ENCODE results near the gene COG1. TPM values are rescaled to one million over a fixed set of nuclear protein-coding genes. Genes with fewer than 3 reads are reported as not detected.

Gene COG1
- total RNA-seq, 1 donor from 2014 or later = 26.7 TPM

DNA sequence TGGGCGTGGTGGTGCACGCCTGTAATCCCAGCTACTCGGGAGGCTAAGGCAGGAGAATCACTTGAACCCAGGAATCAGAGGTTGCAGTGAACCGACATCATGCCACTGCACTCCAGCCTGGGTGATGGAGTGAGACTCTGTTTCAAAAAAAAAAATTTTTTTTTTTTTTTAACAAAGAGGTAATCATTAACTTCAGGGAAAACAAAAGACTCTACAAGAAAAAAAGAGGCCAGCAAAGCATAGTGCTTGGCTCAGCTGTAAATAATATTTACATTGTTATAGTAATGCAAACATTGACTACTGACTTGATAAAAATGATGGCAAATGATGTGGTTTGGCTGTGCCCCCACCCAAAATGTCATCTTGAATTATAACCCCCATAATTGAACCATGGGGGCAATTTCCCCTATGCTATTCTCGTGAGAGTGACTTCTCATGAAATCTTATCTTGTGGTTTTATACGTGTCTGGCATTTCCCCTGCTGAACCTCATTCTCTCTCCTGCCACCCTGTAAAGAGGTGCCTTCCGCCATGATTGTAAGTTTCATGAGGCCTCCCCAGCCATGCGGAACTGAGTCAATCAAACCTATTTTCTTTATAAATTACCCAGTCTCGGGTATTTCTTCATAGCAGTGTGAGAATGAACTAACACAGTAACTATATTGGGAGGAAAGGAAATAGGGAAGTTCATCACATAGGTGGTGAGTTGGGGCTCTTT lies 40.8 kb upstream of the COG1 start:
- Histone ChIP-seq H3K27me3 (ENCODE audit: control insufficient read depth, insufficient read depth, low read length) (no peaks in the 10 kb centered on the region), H3K4me3 (ENCODE audit: low read depth, low read length) (no peak overlapping the region), H3K36me3 (ENCODE audit: control insufficient read depth, insufficient read depth, low read length) (no peaks in the 10 kb centered on the region)
- peak; percentile 21 for DNase-seq (ENCODE audit: low read depth)
- TF ChIP-seq CTCF (IDR thresholded peaks at IDR 0.05; ENCODE audit: insufficient read depth, low read length, poor library complexity, severe bottlenecking) = no peak

DNA sequence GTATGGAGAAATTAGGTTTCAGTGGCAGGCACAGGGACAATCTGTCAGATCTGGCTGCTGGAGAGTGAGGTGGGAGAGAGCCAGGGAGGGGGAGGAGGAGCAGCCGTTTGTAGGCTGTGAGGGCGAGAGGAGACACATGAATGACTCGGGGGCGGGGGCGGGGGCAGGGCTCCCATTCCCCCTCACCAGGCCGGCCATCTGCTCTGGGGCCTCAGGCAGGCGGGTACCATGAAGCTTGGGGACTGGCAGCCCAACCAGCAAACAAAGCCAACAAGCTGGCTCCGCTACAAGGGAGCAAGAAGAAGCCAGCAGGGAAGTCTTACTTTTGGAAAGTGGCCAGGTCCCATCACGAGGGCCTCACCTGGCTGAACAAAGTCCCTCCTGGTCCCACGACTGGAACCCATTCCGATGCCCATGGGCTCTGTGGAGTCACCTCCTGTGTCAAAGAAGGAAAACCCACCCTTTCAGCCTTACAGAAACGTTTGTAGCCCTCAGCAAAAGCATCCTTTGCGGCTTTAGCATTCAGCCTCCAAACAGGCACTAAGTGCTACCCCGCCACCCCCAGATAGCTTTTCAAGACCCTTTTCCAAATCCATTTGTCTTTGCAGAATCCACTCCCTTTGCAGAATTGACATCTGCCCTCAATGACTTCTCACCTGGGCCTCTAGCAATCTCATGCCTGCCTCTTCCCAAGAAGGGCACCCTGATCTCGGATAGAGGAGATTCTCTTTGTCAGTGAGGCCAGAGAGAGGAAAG lies 37.3 kb upstream of the COG1 start:
- H3K27me3 ChIP-seq (ENCODE audit: control insufficient read depth, insufficient read depth, low read length) = no peaks in the 10 kb centered on the region
- H3K36me3 ChIP-seq (ENCODE audit: control insufficient read depth, insufficient read depth, low read length) = no peaks in the 10 kb centered on the region
- no peak for DNase-seq (ENCODE audit: low read depth)
- TF ChIP-seq CTCF (IDR thresholded peaks at IDR 0.05; ENCODE audit: insufficient read depth, low read length, poor library complexity, severe bottlenecking) = no peak
- no peak overlapping the region for H3K4me3 ChIP-seq (ENCODE audit: low read depth, low read length)

GRCh38 chr17:73156166-73156840 lies 36.6 kb upstream of the COG1 start:
- no peaks in the 10 kb centered on the region for H3K36me3 ChIP-seq (ENCODE audit: control insufficient read depth, insufficient read depth, low read length)
- peak; percentile 86 for TF ChIP-seq CTCF (IDR thresholded peaks at IDR 0.05; ENCODE audit: insufficient read depth, low read length, poor library complexity, severe bottlenecking)
- H3K27me3 ChIP-seq (ENCODE audit: control insufficient read depth, insufficient read depth, low read length) = no peaks in the 10 kb centered on the region
- no peak overlapping the region for H3K4me3 ChIP-seq (ENCODE audit: low read depth, low read length)
- no peak for DNase-seq (ENCODE audit: low read depth)

- Histone ChIP-seq H3K4me3 (ENCODE audit: low read depth, low read length) (no peak overlapping the region), H3K27me3 (ENCODE audit: control insufficient read depth, insufficient read depth, low read length) (peaks cover 2% of the 10 kb centered on the region), H3K36me3 (ENCODE audit: control insufficient read depth, insufficient read depth, low read length) (no peaks in the 10 kb centered on the region)
- no peak for DNase-seq (ENCODE audit: low read depth)
- TF ChIP-seq CTCF (IDR thresholded peaks at IDR 0.05; ENCODE audit: insufficient read depth, low read length, poor library complexity, severe bottlenecking) = no peak
These were observed 35.9 kb upstream of the COG1 start for GRCh38 chr17:73156887-73157520.

DNA sequence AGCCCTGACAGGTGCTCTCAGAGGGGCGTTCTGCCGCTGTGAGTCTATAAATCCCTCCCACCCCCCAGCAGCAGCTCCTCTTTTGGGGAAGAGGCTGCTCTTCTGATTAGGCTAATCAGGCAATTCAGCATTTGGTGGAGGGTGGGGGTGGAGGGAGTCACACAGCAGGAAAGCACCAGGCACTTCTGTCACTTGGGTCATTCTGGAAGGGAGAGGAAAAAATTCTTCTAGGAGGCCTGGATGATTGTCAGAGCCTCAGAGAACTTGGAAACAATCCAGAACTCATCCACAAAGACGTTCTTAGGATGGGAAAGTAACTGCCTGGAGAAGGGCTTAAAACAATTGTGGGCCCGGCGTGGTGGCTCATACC lies 35.3 kb upstream of the COG1 start:
- DNase-seq (ENCODE audit: low read depth) = no peak
- Histone ChIP-seq H3K36me3 (ENCODE audit: control insufficient read depth, insufficient read depth, low read length) (no peaks in the 10 kb centered on the region), H3K27me3 (ENCODE audit: control insufficient read depth, insufficient read depth, low read length) (peaks cover 2% of the 10 kb centered on the region), H3K4me3 (ENCODE audit: low read depth, low read length) (no peak overlapping the region)
- TF ChIP-seq CTCF (IDR thresholded peaks at IDR 0.05; ENCODE audit: insufficient read depth, low read length, poor library complexity, severe bottlenecking) = no peak
